Measurements from ENCODE around the gene ELOVL6. TPM values are rescaled to one million over a fixed set of nuclear protein-coding genes. Genes with fewer than 3 reads are reported as not detected.
"Not testable (repeated sequence)": the region's sequence is repeated elsewhere in the genome, so short reads cannot be mapped to it uniquely, and the experiment has no call there.

ELOVL6 gene
- total and polyA plus RNA-seq, 2 of the 4 experiments (the other 2 are of a cell fraction), result 17.9 to 19.0 TPM

DNA sequence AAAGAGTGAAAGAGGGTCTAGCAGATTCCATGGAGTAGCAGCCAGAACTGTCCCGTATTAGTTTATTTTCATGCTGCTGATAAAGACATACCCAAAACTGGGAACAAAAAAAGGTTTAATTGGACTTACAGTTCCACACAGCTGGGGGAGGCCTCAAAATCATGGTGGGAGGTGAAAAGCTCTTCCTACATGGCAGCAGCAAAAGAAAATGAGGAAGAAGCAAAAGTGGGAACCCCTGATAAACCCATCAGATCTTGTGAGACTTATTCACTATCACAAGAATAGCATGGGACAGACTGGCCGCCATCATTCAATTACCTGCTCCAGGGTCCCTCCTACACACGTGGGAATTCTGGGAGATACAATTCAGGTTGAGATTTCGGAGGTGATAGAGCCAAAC is 18.8 kb upstream of the ELOVL6 start:
- H3K27me3 ChIP-seq (ENCODE audit: control insufficient read depth, insufficient read depth, low read length); H4K5ac ChIP-seq (ENCODE audit: low read depth, low read length); H3K23ac ChIP-seq (ENCODE audit: low read depth, low read length); H3K27ac ChIP-seq (ENCODE audit: insufficient read depth, low read length); DNase-seq; H3K14ac ChIP-seq (replicated peaks; ENCODE audit: low read depth, low read length); H3K4me1 ChIP-seq (ENCODE audit: control insufficient read depth, insufficient read depth, low read length); intact Hi-C loops (cut with micrococcal nuclease); H2BK5ac ChIP-seq (ENCODE audit: low read depth, low read length, poor library complexity, severe bottlenecking); ATAC-seq (ENCODE audit: low read depth); H3K18ac ChIP-seq (ENCODE audit: low read depth, low read length); dilution Hi-C loops (cut with HindIII; ENCODE audit: low sequenced_read_pairs, unreplicated experiment); H2AK5ac ChIP-seq (ENCODE audit: low read depth, low read length); H3K9me3 ChIP-seq (ENCODE audit: control insufficient read depth, insufficient read depth, low read length); H3K4me3 ChIP-seq (ENCODE audit: insufficient read depth, low read depth, low read length); H2BK120ac ChIP-seq (ENCODE audit: low read depth, low read length); H3K4me2 ChIP-seq (ENCODE audit: low read depth, low read length); H3K79me1 ChIP-seq (ENCODE audit: low read depth in 1 of 2, low read length in 2 of 2); H3K9me1 ChIP-seq (ENCODE audit: insufficient read depth, low read length); BruUV-seq (replicated peaks); H2AK9ac ChIP-seq (replicated peaks; ENCODE audit: low read depth, low read length, poor library complexity); H3K36me3 ChIP-seq (ENCODE audit: control insufficient read depth, insufficient read depth, low read length); H2BK15ac ChIP-seq (ENCODE audit: low read depth, low read length); H4K20me1 ChIP-seq (ENCODE audit: insufficient read depth, low read length); H4K91ac ChIP-seq (ENCODE audit: insufficient read depth, low read depth, low read length); H2AFZ ChIP-seq (replicated peaks; ENCODE audit: low read length, poor library complexity); in situ Hi-C loops (cut with MboI; ENCODE audit: low sequenced_read_pairs); H3K4ac ChIP-seq (ENCODE audit: low read depth, low read length); H4K8ac ChIP-seq (ENCODE audit: low read depth in 2 of 2, low read length in 2 of 2); H3K56ac ChIP-seq (ENCODE audit: extremely low read depth, insufficient read depth, low read length); H3K9ac ChIP-seq (ENCODE audit: low read depth, low read length); POLR2A ChIA-PET (ENCODE audit: unreplicated experiment); H2BK20ac ChIP-seq (ENCODE audit: low read depth, low read length): not testable (repeated sequence)
- no CpG with 5 or more reads among the region's 4 CpGs for WGBS, 2 experiments (ENCODE audit: extremely low coverage in 2 of 2, insufficient read length in 1 of 2)
- CTCF ChIA-PET, result interaction anchor here (1.1 kb wide), 1 partner anchor 293 kb away, joined by 3 read pairs; no protein-coding TSS in a partner anchor
